DMS79 treated with DMSO at 0.1 percent for 48 hours (cell line): ENCODE data around the gene LARGE2.
A peak's percentile ranks its signal among the peaks of the same experiment; 100 is the strongest.

Source experiments
- DNase-seq: peaks from one replicate; lab custom pipeline; 2025; lab: John Stamatoyannopoulos, UW

Gene LARGE2

DNA sequence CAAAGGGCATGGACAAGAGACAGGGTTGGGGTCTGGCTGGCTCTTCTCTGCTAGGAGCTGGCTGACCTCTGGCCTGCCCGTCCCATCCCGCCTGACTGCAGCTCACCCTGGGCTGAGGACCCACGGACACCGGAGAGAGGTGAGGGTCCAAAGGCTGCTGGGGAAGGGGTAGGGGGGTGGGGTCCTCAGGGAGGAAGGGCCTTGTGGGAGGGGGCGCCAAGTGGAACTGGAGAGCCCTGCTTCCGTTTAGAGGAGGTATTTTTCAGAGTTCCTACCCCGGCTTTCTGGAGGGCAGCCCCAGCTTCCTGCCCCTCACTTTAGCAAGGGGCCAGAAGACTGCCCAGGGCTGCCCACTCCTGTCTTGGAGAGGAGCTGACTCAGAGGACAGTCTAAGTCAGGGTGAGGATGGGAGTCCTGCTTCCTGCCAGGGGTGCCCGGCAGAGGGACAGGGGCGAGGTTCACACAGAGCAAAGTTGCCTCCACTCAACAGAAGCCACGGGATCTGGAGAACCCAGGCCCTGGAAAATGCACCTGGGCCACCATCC lies 7.1 kb downstream of the LARGE2 start:
- no peak for DNase-seq

DNA sequence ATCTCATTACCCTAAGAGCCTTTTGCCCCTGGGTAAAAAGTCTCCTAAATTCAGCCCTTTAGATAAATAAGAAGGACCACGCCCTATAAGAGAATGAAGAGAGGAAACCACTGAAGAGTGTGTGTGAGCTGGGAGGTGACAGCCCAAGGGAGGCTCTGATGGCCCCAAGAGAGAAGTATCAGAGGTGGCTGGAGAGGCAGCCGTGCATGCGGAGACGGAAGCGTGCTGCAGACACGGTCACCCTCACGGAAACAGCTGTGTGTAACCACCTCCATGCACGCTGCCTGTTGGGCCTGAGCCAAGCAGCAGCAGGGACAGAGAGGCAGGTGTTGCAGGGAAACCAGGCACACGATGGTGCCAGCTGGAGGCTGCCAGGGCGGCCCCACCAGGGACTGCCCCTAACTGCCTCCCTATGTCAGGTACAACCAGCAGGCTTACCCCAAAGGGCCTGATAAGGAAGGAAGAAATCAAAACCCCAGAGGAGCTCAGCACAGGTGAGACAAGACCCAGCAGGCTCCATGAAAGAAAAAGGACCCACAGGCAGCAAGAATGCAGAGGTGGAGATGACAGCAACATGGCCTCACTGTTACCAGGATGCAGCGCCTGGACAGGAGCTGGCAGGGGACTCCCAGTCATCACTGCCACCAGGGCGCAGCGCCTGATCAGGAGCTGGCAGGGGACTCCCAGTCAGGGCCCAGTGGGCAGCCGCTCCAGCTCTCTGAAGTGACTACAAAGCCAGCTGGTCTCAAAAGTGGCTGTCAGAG lies 7.8 kb downstream of the LARGE2 start:
- DNase-seq: peak; percentile 85

- peak; percentile 22 for DNase-seq
Measured at GRCh38 chr11:45930951-45931570, 8.6 kb downstream of the LARGE2 start.

- no peak for DNase-seq
Measured at GRCh38 chr11:45931739-45932138, 9.3 kb downstream of the LARGE2 start.

DNA sequence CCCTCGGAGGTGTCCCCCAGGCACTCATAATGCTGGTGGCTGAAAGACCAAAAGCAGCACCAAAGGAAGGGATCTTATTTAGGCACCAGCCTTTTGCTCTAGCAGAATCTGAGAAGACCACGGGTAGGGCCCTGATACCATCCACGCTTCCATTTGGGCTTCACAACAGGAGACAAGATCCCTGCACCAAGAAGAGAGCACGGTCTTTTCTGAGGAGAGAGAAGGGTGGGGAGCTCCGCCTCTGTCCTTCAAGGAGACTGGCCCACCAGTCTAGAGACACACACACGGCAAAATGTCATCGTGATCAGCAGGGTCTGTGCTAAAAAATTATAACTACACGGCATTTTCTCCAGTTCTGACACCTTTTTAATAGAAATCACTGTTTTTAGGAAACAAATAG lies 9.8 kb downstream of the LARGE2 start:
- DNase-seq: no peak

- no peak for DNase-seq
Measured at GRCh38 chr11:45933131-45933831, 10.8 kb downstream of the LARGE2 start.

DNA sequence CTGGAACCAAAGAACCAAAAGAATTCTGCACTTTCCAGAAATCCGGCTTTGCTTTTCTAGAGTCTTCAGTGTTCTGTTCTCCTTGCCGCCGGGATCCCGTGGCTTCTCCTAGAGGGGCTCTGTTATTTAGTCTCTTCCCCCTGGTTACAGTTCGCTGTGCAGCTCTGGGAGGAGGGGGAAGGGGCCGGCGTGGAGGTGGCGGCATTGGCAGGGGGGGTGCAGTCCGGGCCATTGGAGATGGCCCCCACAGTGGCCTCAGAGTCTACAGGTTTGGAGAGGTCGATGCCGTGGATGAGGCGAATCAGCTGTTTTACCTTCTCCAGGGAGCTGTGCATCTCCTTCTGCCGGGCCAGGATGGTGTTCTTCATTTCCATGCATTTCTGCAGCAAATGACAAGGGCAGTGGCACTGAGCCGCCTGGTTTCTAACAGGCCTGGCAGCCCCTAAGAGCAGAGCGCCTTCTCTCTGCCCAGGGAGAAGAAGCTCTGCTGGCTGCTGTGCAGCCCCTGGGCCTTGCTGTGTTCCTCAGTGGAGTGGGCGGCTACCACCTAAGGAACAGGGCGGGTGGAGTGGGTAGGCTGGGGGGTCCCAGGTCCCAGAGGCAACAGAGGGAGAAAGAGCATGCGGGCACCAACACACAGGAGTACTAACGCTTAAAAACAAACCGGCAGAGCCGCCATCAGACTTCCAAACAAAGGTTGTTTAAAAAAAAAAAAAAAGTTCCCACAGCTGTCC lies 11.6 kb downstream of the LARGE2 start:
- DNase-seq: no peak

GRCh38 chr11:45934580-45935318 lies 12.3 kb downstream of the LARGE2 start:
- no peak for DNase-seq

GRCh38 chr11:45935349-45936064 lies 13.1 kb downstream of the LARGE2 start:
- no peak for DNase-seq

GRCh38 chr11:45936511-45937054 lies 14.1 kb downstream of the LARGE2 start:
- no peak for DNase-seq

DNA sequence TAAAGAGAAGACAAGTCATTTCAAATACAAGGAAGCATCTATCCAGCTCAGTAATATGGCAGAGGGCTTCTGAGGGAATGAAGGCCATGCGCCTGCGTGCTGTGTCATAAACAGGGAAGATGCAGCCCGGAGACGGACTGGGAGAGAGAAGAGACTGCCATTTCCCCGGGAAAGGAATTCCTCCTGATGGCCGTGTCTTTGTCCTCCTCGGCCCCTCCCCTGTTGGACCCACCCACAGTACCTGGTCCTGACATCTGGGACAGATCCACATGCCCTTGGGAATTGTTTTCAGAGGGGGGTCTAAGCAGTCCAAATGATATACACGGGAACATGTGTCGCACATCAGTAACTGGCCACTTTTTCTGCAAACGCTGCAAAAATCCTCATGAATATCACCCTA lies 15.5 kb downstream of the LARGE2 start:
- DNase-seq: no peak

DNA sequence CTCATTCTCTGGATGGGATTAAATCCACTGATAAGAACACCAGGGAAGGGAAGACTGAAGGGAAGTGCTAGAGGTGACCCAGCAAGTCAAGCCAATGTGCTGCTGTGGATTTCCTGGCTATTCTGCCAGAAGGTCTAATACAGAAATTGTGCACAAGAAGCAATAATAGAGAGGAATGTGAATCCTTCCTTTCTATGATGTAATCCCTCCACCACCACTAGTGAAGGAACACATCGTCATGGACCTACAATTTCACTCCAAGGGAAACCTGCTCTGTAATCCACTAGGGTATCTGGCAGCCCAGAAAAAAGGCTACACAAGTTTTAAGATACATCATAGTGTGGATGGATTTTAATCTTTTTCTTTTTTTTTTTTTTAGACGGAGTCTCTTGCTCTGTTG lies 17.4 kb downstream of the LARGE2 start:
- no peak for DNase-seq

GRCh38 chr11:45941285-45941684 lies 18.8 kb downstream of the LARGE2 start:
- no peak for DNase-seq

- no peak for DNase-seq
Measured at GRCh38 chr11:45942381-45942780, 19.9 kb downstream of the LARGE2 start.

DNA sequence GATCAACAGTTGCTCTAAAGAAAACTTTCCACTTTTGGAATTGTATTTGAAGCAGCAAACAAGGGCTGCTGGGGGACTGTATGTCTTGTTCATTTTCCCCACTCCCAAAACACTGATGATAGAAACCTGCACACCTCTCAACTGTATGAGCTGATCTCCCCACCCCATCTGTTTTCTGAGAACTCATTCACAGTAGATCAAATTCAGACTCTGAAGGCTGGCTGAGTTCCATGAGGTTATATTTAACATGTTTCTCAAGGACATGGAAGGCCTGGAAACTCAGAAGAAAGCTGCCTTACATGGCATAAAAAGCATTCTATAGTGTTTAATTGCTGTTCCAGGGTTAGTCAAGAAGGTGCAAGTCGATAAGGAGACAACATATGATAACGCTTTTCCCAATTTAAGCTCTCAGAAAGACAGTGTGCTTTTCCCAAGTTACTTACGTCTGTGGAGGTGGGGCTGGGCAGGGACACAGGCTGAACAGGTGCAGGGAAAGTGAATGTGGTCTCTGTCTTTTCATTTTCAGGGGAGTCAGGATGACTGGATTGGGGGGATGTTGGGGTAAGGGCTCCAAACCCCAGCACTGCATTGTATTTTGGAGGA lies 23.0 kb downstream of the LARGE2 start:
- no peak for DNase-seq

DNA sequence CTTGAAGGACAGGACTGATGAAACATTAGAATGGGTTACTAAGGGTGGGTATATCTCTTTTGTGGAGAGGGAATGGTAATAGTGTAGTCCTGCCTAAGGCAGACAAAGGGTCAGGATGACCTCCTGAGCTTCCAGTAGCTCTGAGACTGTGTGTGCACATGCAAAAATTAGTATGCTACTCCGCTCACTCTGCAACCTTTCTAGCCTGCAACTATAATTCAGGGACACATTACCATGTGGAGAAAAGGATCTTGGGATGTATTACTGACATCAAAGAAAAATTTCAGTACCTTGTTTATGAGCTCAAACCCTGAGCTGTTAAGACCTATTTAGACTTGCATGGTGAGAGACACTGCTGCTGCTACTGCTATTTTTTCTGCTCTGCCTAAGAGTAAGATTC lies 25.4 kb downstream of the LARGE2 start:
- no peak for DNase-seq

DNA sequence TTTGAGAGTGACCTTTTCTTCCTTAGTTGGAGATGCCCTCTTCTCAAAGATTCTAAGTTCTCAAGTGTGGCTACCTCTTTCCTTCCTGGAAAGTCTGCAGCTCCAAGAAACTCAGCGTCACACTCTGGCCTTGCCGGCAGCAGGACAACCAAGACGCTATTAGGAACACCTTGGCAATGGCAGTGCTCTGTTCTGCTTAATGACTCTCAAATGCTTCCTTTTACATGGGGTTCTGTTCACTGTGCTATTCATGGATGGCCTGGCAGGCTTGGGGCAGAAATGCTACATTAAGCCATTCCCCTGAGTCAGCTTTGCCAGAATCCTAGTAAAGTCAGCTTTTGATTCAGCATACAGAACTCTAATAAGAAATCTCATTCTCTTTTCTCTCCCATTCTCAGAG lies 25.9 kb downstream of the LARGE2 start:
- DNase-seq: no peak

DNA sequence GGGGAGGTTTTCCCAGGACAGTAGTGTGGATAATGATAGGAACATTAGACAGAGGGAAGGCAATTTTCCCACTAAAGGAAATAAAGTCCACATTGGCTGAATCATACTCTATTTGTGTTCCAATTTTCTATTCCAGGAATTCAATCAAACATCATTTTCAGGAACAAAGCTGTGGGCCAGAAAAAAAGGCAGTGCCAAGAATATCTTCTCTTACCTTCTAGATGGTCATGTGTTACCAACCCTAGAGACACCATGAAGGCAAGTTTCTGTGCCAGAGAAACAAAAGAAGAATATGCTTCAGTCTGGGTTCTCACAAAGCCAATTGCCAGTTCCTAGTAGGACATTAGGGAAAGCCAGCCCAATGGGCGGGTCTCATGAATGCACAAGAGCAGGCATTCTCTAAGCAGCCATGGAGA lies 27.5 kb downstream of the LARGE2 start:
- DNase-seq: no peak

DNA sequence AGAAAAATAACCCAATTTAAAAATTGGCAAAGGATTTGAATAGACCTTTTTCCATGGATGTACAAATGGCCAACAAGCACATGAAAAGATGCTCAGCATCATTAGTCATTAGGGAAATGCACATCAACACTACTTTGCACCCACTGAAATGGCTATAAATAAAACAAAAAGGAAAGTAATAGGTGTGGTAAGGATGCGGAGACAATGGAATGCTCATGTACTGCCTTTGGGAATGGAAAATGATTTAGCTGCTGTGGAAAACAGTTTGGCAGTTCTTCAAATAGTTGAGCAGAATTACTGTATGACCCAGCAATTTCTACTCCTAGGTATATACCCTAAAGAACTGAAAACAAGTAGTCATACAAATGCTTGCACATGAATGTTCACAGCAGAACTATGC lies 37.4 kb downstream of the LARGE2 start:
- DNase-seq: no peak
